Endodermal cell (in vitro differentiated cells): Measurements from ENCODE around the gene XPO6. TPM values are rescaled to one million over a fixed set of nuclear protein-coding genes. Genes with fewer than 3 reads are reported as not detected.

ENCODE experiments used
- DNase-seq: peaks from one replicate; pipeline ENCODE4 v3.0.0-alpha.2; 2017
- H3K27ac ChIP-seq: 2 replicates; pipeline ENCODE4 v1.5.1; 2013; ENCODE audit warnings: mild to moderate bottlenecking, low read depth, low read length, moderate library complexity
- H3K27me3 ChIP-seq: 2 replicates; pipeline ENCODE4 v1.6.1; 2013; ENCODE audit warnings: mild to moderate bottlenecking, low read length, moderate library complexity; ENCODE audit not compliant: insufficient read depth, control insufficient read depth, poor library complexity, severe bottlenecking
- H3K36me3 ChIP-seq: 2 replicates; pipeline ENCODE4 v1.7.0; 2013; ENCODE audit warnings: mild to moderate bottlenecking, low read length, moderate library complexity; ENCODE audit not compliant: control insufficient read depth, insufficient read depth
- H3K4me1 ChIP-seq: one replicate; pipeline ENCODE4 v1.7.0; 2013; ENCODE audit warnings: low read length; ENCODE audit not compliant: control insufficient read depth, insufficient read depth
- H3K4me3 ChIP-seq: 2 replicates; pipeline ENCODE4 v1.5.1; 2013; ENCODE audit warnings: mild to moderate bottlenecking, low read length, moderate library complexity
- H3K9ac ChIP-seq: 2 replicates; pipeline ENCODE4 v1.6.1; 2013; ENCODE audit warnings: mild to moderate bottlenecking, low read length, moderate library complexity; ENCODE audit not compliant: poor library complexity, severe bottlenecking; ENCODE audit errors: extremely low read depth
- H3K9me3 ChIP-seq: 2 replicates; pipeline ENCODE4 v1.6.1; 2013; ENCODE audit warnings: mild to moderate bottlenecking, low read length, moderate library complexity; ENCODE audit not compliant: control insufficient read depth
- H3K27ac Mint-ChIP-seq: 2 replicates; pipeline ENCODE4 v1.8.0; 2020; ENCODE audit warnings: mixed read lengths
- H3K27me3 Mint-ChIP-seq: 2 replicates; pipeline ENCODE4 v1.8.0; 2021; ENCODE audit warnings: mild to moderate bottlenecking, mixed read lengths; ENCODE audit not compliant: insufficient read depth
- H3K36me3 Mint-ChIP-seq: 2 replicates; pipeline ENCODE4 v1.8.0; 2020; ENCODE audit warnings: low read depth, mixed read lengths
- H3K4me1 Mint-ChIP-seq: 2 replicates; pipeline ENCODE4 v1.8.0; 2020; ENCODE audit warnings: mixed read lengths
- H3K4me3 Mint-ChIP-seq: 2 replicates; pipeline ENCODE4 v1.8.0; 2020; ENCODE audit warnings: mild to moderate bottlenecking, moderate library complexity, mixed read lengths
- H3K9me3 Mint-ChIP-seq: 2 replicates; pipeline ENCODE4 v1.8.0; 2020; ENCODE audit warnings: mild to moderate bottlenecking, mixed read lengths
- WGBS, 2 experiments: methylation state at CpG; one replicate each; pipeline versions ENCODE4 v1.1.5 to v1.1.7; 2013; ENCODE audit warnings: missing lambda C conversion rate in 2 of 2, mixed read lengths in 1 of 2; ENCODE audit not compliant: insufficient coverage in 1 of 2, insufficient read length in 1 of 2; 5-methylcytosine and 5-hydroxymethylcytosine counted together
- total RNA-seq, 2 donors: library from RNA; stranded (reverse); fragmentation: NEBNext Ultra II Directional in 1 of 2; extraction: Animal tissue kit (Norgen Biotek cat#: 25700) in 1 of 2; gene quantifications; 2 replicates in 1 of 2; 3 replicates in 1 of 2; pipeline ENCODE4 v1.2.1, GENCODE V29; 2021
- TF ChIP-seq, protein P1 (sequence below): fragments of 200-600 bp; sonication (generic); conservative IDR thresholded peaks from 2 replicates; pipeline ENCODE4 v1.5.0; 2021; ENCODE audit warnings: antibody characterized with exemption, mild to moderate bottlenecking

The XPO6 gene
- total RNA-seq, 2 donors from 2014 or later = 84.7 to 92.4 TPM

DNA sequence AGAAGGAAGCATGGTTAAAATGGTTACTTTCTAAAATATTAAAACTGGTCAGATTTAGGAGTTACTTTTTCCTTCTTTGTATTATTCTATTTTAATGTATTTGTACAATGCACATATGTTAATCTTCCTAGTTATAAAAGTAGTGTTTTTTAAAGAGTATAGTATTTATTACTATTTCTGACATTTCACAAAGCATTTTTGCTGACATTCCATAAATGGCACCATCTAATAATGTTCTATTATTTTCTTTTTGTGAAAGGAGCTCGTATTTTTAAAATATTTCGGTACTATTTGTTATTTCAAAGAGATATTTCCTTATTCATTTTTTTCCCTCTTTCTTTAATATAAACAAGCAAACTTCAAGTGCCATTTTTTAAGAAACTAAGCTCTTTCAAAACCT is 100.8 kb downstream of the XPO6 start:
- Histone ChIP-seq H3K4me3 (no peak overlapping the region), H3K27me3 (no peaks in the 10 kb centered on the region), H3K36me3 (peaks cover 80% of the 10 kb centered on the region), H3K9ac (no peak overlapping the region), H3K4me1 (no peaks in the 10 kb centered on the region), H3K27ac (no peak overlapping the region), H3K9me3 (no peaks in the 10 kb centered on the region)
- DNase-seq = no peak
- Mint-ChIP-seq H3K27me3 (no peaks in the 10 kb centered on the region), H3K9me3 (no peaks in the 10 kb centered on the region), H3K27ac (no peak overlapping the region), H3K4me1 (no peaks in the 10 kb centered on the region), H3K36me3 (peaks cover 56% of the 10 kb centered on the region), H3K4me3 (no peak overlapping the region)
- TF ChIP-seq, protein P1, sequence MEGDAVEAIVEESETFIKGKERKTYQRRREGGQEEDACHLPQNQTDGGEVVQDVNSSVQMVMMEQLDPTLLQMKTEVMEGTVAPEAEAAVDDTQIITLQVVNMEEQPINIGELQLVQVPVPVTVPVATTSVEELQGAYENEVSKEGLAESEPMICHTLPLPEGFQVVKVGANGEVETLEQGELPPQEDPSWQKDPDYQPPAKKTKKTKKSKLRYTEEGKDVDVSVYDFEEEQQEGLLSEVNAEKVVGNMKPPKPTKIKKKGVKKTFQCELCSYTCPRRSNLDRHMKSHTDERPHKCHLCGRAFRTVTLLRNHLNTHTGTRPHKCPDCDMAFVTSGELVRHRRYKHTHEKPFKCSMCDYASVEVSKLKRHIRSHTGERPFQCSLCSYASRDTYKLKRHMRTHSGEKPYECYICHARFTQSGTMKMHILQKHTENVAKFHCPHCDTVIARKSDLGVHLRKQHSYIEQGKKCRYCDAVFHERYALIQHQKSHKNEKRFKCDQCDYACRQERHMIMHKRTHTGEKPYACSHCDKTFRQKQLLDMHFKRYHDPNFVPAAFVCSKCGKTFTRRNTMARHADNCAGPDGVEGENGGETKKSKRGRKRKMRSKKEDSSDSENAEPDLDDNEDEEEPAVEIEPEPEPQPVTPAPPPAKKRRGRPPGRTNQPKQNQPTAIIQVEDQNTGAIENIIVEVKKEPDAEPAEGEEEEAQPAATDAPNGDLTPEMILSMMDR = no peak
- WGBS, 2 experiments = 90% methylated on average over 2 of the region's 2 CpGs; no CpG with 5 or more reads in 1 of the 2 experiments

DNA sequence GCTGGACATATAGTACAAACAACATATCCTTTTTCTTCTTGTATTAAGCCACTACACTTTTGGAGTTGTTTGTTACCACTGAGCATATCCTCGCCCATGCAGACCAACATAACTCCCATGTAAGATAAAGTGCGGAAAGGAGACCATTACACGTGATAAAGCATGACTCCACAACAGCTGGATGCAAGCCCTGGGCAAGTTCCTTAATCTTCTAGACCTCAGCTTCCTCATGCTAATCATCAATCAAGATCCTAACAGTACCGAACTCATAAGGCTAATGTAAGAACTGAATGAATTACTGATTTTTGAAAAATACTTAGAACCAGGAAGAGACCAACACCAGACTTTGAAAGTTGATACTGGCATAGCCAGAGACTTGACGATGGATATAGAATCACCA is 101.3 kb downstream of the XPO6 start:
- Mint-ChIP-seq H3K4me3 (no peak overlapping the region), H3K27ac (no peak overlapping the region)

DNA sequence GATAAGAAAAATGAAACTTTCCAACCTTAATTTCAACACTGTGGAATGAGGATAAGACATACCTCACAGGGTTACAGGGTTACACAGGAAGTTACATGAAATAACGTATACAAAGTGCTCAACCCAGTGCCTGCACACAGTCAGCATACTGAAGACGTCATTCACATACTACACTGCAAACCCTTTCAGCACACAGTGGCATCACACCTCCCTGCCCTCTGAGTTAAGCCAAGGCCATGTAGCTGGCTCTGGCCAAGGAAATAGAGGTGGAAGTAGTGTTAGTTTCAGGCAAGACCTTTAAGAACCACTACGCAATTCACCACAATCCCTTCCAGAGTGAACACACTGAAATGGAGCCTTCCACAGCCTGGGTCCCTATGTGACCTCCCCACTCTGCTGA is 101.7 kb downstream of the XPO6 start:
- H3K9me3 ChIP-seq = no peaks in the 10 kb centered on the region
- 92 to 100% methylated on average over 3 of the region's 3 CpGs for WGBS, 2 experiments
- H3K27me3 ChIP-seq = no peaks in the 10 kb centered on the region
- H3K9ac ChIP-seq = no peak overlapping the region
- Mint-ChIP-seq H3K27ac (no peak overlapping the region), H3K4me3 (no peak overlapping the region), H3K27me3 (no peaks in the 10 kb centered on the region), H3K36me3 (peaks cover 52% of the 10 kb centered on the region), H3K4me1 (no peaks in the 10 kb centered on the region), H3K9me3 (no peaks in the 10 kb centered on the region)
- no peaks in the 10 kb centered on the region for H3K4me1 ChIP-seq
- H3K36me3 ChIP-seq = peaks cover 78% of the 10 kb centered on the region
- TF ChIP-seq, protein P1 = no peak
- H3K27ac ChIP-seq = no peak overlapping the region
- H3K4me3 ChIP-seq = no peak overlapping the region
- no peak for DNase-seq

More for the DNA sequence above, 101.3 kb downstream of the XPO6 start:
- Mint-ChIP-seq H3K27me3 (no peaks in the 10 kb centered on the region), H3K4me1 (no peaks in the 10 kb centered on the region), H3K9me3 (no peaks in the 10 kb centered on the region), H3K36me3 (peaks cover 55% of the 10 kb centered on the region)
- DNase-seq = no peak
- no peaks in the 10 kb centered on the region for H3K9me3 ChIP-seq
- TF ChIP-seq, protein P1 = no peak
- H3K4me3 ChIP-seq = no peak overlapping the region
- H3K27me3 ChIP-seq = no peaks in the 10 kb centered on the region
- H3K27ac ChIP-seq = no peak overlapping the region
- no peaks in the 10 kb centered on the region for H3K4me1 ChIP-seq
- H3K9ac ChIP-seq = no peak overlapping the region
- H3K36me3 ChIP-seq = peaks cover 80% of the 10 kb centered on the region
- 96 to 100% methylated on average over 2 to 5 of the region's 5 CpGs for WGBS, 2 experiments
